ENCODE results near the gene STOML2.

STOML2 gene

GRCh38 chr9:35112257-35113020, 9.5 kb upstream of the STOML2 start:
- no peaks in the 10 kb centered on the region for H3K36me3 ChIP-seq (ENCODE audit: low read length)
- H3K4me2 ChIP-seq (ENCODE audit: low read depth, low read length, poor library complexity, severe bottlenecking) = peak overlapping the region; percentile 81
- peaks cover 11% of the 10 kb centered on the region for H3F3A ChIP-seq (ENCODE audit: insufficient read depth)
- H2AFZ ChIP-seq (ENCODE audit: low read depth, low read length, severe bottlenecking) = peak overlapping the region; percentile 80
- 0 out of 2 replicates have a peak overlapping the region, but pooled peaks have one; percentile 6 for H3K9ac ChIP-seq (ENCODE audit: low read length)
- H3K9me2 ChIP-seq (replicated peaks; ENCODE audit: insufficient read depth, low read length) = no peaks in the 10 kb centered on the region
- H3K4me3 ChIP-seq (ENCODE audit: insufficient read depth, low read length, poor library complexity, severe bottlenecking) = no peak overlapping the region
- H3K9me3 ChIP-seq (ENCODE audit: insufficient read depth, low read length) = no peaks in the 10 kb centered on the region
- H3K27me3 ChIP-seq (ENCODE audit: low read length) = no peaks in the 10 kb centered on the region
- H3K79me2 ChIP-seq (ENCODE audit: insufficient read depth, low read length) = no peaks in the 10 kb centered on the region
- no peaks in the 10 kb centered on the region for H4K20me1 ChIP-seq (ENCODE audit: low read depth, low read length)
- TF ChIP-seq EZH2phosphoT487 (conservative IDR thresholded peaks at IDR 0.05; ENCODE audit: low read length) (no peak), CTCF (IDR thresholded peaks at IDR 0.05; ENCODE audit: insufficient read depth, low read length, poor library complexity, severe bottlenecking) (no peak)
- no peak overlapping the region for H3K27ac ChIP-seq (ENCODE audit: low read depth, low read length)

- H3K79me2 ChIP-seq (ENCODE audit: insufficient read depth, low read length) = no peaks in the 10 kb centered on the region
- H3K27ac ChIP-seq (ENCODE audit: low read depth, low read length) = no peak overlapping the region
- no peaks in the 10 kb centered on the region for H3K36me3 ChIP-seq (ENCODE audit: low read length)
- no peaks in the 10 kb centered on the region for H3K9me2 ChIP-seq (replicated peaks; ENCODE audit: insufficient read depth, low read length)
- peak overlapping the region; percentile 80 for H2AFZ ChIP-seq (ENCODE audit: low read depth, low read length, severe bottlenecking)
- H3K27me3 ChIP-seq (ENCODE audit: low read length) = no peaks in the 10 kb centered on the region
- H3F3A ChIP-seq (ENCODE audit: insufficient read depth) = peaks cover 6% of the 10 kb centered on the region
- H3K4me2 ChIP-seq (ENCODE audit: low read depth, low read length, poor library complexity, severe bottlenecking) = peak overlapping the region; percentile 81
- H3K4me3 ChIP-seq (ENCODE audit: insufficient read depth, low read length, poor library complexity, severe bottlenecking) = peak overlapping the region; percentile 59
- H3K9ac ChIP-seq (ENCODE audit: low read length) = peak overlapping the region; percentile 56
- TF ChIP-seq EZH2phosphoT487 (conservative IDR thresholded peaks at IDR 0.05; ENCODE audit: low read length) = no peak
- no peak for TF ChIP-seq CTCF (IDR thresholded peaks at IDR 0.05; ENCODE audit: insufficient read depth, low read length, poor library complexity, severe bottlenecking)
- no peaks in the 10 kb centered on the region for H4K20me1 ChIP-seq (ENCODE audit: low read depth, low read length)
- H3K9me3 ChIP-seq (ENCODE audit: insufficient read depth, low read length) = no peaks in the 10 kb centered on the region
Observed at GRCh38 chr9:35111001-35111933, 8.3 kb upstream of the STOML2 start.

- Histone ChIP-seq H3K27me3 (ENCODE audit: low read length) (no peaks in the 10 kb centered on the region), H4K20me1 (ENCODE audit: low read depth, low read length) (no peaks in the 10 kb centered on the region), H3K9ac (ENCODE audit: low read length) (no peak overlapping the region), H3K36me3 (ENCODE audit: low read length) (no peaks in the 10 kb centered on the region), H3K4me2 (ENCODE audit: low read depth, low read length, poor library complexity, severe bottlenecking) (no peak overlapping the region), H2AFZ (ENCODE audit: low read depth, low read length, severe bottlenecking) (no peak overlapping the region), H3K79me2 (ENCODE audit: insufficient read depth, low read length) (no peaks in the 10 kb centered on the region), H3K9me2 (replicated peaks; ENCODE audit: insufficient read depth, low read length) (no peaks in the 10 kb centered on the region), H3K27ac (ENCODE audit: low read depth, low read length) (no peak overlapping the region), H3K4me3 (ENCODE audit: insufficient read depth, low read length, poor library complexity, severe bottlenecking) (no peak overlapping the region), H3K9me3 (ENCODE audit: insufficient read depth, low read length) (no peaks in the 10 kb centered on the region), H3F3A (ENCODE audit: insufficient read depth) (no peaks in the 10 kb centered on the region)
- TF ChIP-seq EZH2phosphoT487 (conservative IDR thresholded peaks at IDR 0.05; ENCODE audit: low read length) = no peak
- TF ChIP-seq CTCF (IDR thresholded peaks at IDR 0.05; ENCODE audit: insufficient read depth, low read length, poor library complexity, severe bottlenecking) = no peak
Observed at GRCh38 chr9:35110327-35110761, 7.4 kb upstream of the STOML2 start.
